HG03139 (cell line): ENCODE data around the gene GSG1L.
"Not testable (repeated sequence)": the region's sequence is repeated elsewhere in the genome, so short reads cannot be mapped to it uniquely, and the experiment has no call there.

Experiments used
- ATAC-seq: cut with Tn5 transposase; IDR thresholded peaks from one replicate; pipeline ENCODE4 v1.9.1; 2021; ENCODE audit not compliant: unreplicated experiment

The GSG1L gene

GRCh38 chr16:27952811-27953210 is 110.7 kb downstream of the GSG1L start:
- no peak for ATAC-seq

DNA sequence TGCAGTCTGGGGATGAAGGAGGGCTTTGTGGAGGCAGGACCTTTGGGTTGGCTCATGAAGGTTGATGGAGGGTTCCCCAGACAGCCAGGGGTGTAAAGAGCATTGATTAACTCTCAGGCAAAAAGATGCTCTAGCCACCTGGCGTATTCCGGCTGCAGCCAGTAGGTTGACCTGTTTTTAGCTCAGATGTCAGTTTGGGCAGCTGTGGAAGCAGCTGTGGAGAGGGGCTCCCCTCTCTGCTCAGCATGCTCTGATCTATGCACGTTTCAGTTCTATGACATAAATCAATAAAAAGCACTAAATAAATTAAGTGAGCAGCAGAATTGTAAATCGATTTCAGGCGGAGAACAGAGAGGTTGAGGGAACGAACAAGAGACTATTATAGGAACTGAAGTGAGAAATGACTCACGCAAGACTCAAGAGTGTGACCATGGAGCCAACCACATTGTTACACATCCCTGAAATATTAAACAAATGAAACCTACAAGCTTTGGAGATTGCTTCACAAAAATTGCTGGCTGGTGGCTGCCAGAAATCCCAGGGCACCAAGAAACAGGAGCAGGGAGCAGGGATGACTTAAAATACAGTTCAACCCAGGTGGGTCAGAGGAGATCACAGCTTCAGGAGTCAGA is 111.9 kb downstream of the GSG1L start:
- ATAC-seq, result no peak

DNA sequence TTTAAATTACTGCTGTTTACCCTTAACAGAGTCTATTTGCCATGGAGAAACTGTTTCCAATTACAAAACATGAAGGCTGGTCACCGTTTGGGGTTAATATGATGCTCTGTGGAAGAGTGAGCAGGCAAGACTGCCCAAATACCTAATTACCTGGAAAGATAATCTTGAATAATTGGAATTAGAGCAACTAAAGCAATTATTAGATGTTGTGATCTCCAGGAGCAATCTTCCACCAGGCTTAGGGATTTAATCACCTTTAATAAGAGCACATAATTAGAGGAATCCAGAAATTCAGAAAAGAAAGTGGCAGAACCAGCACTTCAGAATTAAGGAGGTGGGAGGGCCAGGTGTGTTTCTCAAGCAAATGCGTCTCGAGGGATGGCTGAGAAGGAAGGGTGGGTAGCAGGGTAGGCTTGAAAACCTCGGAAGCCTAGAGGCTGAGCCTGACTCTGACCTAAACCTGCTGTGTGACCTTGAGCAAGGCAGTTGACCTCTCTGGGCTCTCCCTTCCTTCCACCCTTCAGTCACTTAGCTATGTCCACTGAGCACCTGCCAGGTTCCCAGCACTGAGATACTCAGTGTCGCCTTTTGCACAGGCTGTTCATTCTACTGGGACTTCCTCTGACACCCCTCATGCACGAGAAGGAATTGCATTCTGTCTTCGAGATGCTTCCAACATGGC is 113.2 kb downstream of the GSG1L start:
- no peak for ATAC-seq

DNA sequence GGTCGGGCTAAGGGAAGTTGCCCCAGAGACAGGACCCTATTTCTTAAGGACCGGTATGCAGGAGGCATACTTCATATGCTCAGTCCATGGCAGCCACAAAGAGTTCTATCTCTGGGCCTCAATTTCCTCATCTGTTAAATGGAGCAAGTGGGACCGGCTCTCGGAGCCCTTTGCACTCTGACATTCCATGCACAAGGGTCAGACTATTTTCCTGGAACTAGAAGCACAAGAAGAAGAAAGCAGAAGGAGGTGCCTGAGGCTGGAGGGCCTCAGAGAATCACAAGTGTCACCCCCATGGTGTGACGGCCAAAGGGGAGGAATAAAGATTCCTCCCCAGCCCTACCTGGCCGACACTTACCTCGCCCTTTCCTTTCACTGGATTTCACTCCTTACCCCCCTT is 115.8 kb downstream of the GSG1L start:
- ATAC-seq, result no peak

DNA sequence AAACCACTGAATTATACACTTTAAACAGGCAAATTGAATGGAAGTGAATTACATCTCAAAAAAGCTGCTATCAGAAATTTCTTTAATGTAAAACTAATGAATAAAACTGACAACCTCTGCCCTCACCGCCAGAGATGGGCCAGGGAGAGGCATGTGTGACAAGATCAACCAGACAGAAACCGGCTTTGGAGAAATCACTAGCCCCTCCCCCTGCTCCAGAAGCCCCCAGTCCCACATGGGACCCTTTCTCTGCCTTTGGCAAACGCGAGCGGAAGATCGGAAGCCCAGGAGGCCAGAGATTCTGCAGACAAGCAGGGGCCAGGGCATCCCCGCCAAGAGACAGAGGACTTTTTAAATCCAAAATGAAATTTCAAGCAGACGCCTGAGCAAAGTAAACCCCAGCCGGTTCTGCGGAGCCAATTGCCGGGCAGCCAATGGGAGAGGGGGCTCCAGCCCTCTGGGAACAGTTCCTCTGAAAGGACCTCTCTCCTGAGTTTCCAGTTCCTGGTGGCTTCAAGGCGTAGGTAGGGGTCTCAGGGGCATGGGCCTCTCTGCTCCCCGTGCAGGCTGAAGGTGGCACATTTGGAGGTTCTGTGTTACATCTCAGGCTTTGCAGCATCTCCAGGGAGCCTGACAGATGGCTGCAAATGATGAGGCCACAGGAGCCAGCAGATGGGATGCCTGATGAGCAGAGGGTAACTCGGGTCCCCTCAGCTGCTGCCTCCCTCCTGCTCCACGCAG is 118.1 kb downstream of the GSG1L start:
- no peak for ATAC-seq

- ATAC-seq, result no peak
Measured at GRCh38 chr16:27943766-27944165, 119.7 kb downstream of the GSG1L start.

- ATAC-seq, result not testable (repeated sequence)
Measured at GRCh38 chr16:27942071-27942470, 121.4 kb downstream of the GSG1L start.

- no peak for ATAC-seq
Measured at GRCh38 chr16:27935076-27935475, 128.4 kb downstream of the GSG1L start.

DNA sequence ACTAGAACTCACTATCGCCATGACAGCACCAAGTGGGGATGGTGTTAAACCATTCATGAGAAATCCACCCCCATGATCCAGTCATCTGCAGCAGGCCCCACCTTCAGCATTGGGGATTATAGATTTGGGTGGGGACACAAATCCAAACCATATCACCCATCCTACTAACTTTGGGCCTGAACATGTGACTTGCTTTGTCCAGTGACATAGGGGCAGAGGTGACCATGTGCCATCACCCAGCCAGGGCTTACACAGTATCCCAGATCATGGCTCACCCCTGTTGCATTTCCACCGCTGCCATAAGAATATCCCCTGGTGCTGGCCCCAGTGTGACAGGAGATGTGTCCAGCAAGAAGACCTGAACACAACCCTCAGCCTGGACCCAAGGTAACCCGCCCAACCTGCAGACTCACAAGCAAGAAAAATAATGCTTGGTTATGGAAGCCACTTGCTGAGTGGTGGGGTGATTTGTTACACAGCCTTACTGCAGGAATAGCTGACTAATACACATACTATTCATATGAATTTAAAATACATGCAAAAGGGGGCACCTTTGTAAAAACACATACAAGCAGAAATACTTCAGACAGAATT is 130.9 kb downstream of the GSG1L start:
- ATAC-seq, result no peak

GRCh38 chr16:27929818-27930217 is 133.7 kb downstream of the GSG1L start:
- ATAC-seq, result no peak

- no peak for ATAC-seq
Measured at GRCh38 chr16:27928542-27928941, 135.0 kb downstream of the GSG1L start.

DNA sequence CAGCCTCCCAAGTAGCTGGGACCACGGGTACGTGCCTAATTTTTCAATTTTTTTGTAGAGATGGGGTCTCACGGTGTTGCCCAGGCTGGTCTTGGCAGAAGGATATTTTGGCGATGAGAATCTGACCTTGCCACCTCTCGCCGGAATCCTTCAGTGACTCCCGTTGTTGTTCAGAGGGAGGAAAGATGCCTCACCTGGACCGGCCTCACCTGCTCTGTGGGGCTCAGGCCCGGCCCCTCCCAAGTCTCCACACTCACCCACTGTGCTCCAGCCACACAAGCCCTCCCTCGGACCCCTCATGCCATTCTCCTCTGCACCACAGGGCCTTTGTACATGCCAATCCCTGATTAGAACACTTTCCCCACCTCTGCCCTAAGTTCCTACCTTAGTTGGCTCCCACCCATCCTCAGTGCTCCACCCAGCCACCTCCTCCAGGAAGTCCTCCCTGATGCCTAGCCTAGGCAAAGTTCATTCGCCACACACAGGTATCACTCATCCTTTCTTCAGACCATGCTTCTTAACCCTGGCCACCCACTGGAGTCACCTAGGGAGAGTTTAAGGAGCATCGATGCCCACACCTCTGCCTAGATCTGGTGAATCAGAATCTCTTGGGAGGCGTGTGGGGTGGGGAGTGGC is 136.1 kb downstream of the GSG1L start:
- ATAC-seq, result no peak

GRCh38 chr16:27925612-27926011 is 137.9 kb downstream of the GSG1L start:
- ATAC-seq, result no peak

DNA sequence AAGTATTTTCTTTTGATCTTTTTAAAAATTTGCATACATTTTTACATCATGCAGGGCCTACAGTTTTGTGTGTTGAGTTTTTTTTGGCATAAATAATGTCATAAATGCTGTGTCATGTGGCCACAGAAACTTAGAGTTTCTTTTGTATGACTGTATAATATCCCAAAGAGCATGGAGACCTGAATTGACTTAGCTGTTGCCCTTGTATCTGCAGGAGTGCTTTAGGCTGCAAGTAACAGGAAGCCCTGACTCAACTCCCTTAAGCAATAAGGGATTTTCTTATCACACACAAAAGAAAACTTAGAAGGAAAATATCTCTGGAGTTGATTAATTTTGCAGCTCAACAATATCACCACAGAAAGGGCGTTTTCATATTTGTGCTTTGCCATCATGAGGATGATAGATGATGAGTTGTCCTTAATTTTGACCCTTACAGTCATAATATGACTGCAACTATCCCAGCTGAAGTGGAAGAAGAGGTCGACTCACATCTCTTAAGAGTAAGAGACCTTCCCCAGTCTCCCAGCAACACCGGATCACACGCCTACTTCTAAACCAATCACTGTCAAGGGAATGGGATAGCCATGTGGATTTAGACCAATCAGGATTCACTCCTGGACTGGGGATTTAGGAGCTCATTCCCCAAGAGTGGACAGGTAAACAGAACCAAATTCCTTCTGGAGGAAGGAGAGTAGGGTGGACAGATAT is 138.9 kb downstream of the GSG1L start:
- no peak for ATAC-seq

GRCh38 chr16:27923751-27924150 is 139.8 kb downstream of the GSG1L start:
- no peak for ATAC-seq

- ATAC-seq, result no peak
Measured at GRCh38 chr16:27922433-27922832, 141.1 kb downstream of the GSG1L start.

- ATAC-seq, result no peak
Measured at GRCh38 chr16:27921134-27921533, 142.4 kb downstream of the GSG1L start.

DNA sequence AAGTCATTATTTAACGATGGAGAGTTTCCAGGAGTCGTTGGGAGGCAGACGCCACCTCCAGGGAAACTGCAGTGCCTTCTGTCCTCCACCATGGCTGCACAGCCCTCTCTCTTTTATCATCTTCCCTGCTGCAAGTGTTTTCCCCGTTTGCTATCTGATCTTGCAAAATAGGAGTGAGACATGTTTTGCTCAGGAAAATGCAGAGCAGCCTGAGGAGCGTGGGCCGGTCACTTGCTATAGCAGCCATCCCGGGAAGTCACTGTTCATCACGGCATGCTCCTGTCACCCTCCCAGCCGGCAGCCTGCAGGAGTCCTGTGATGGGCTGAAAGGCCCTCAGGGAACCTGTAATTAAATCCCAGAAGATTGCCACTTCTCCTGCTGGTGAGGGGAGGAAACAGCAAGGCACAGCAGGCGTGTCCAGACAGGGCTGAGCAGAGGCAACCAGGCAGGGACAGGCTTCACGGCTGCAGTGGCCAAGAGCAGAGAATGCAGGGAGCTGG is 143.1 kb downstream of the GSG1L start:
- no peak for ATAC-seq

GRCh38 chr16:27918755-27919154 is 144.8 kb downstream of the GSG1L start:
- ATAC-seq, result no peak

DNA sequence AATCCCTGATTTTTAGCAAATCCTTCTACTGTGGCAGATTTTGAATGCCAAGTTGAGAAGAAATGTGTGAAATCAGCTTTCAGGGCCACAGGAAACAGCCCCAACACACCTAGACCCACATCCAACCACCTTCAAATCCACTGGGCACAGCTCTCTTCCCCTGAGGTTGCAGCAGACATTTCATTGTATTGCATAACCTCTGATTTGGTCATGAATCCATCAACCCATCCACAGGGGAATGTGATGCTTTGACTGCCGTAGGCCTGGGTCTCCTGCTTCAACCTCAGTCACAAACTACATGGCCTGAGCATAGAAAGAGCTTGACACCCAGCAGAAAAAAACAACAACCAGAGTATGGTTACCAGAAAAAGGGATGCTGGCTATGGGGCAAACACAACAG is 145.6 kb downstream of the GSG1L start:
- ATAC-seq, result no peak

GRCh38 chr16:27911486-27911885 is 152.0 kb downstream of the GSG1L start:
- no peak for ATAC-seq
